Measurements from ENCODE around the gene EIF4H.
"Not testable (repeated sequence)": the region's sequence is repeated elsewhere in the genome, so short reads cannot be mapped to it uniquely, and the experiment has no call there.

- TF ChIP-seq, protein P1, sequence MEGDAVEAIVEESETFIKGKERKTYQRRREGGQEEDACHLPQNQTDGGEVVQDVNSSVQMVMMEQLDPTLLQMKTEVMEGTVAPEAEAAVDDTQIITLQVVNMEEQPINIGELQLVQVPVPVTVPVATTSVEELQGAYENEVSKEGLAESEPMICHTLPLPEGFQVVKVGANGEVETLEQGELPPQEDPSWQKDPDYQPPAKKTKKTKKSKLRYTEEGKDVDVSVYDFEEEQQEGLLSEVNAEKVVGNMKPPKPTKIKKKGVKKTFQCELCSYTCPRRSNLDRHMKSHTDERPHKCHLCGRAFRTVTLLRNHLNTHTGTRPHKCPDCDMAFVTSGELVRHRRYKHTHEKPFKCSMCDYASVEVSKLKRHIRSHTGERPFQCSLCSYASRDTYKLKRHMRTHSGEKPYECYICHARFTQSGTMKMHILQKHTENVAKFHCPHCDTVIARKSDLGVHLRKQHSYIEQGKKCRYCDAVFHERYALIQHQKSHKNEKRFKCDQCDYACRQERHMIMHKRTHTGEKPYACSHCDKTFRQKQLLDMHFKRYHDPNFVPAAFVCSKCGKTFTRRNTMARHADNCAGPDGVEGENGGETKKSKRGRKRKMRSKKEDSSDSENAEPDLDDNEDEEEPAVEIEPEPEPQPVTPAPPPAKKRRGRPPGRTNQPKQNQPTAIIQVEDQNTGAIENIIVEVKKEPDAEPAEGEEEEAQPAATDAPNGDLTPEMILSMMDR (IDR thresholded peaks at IDR 0.05) = not testable (repeated sequence)
- TF ChIP-seq POLR2A (IDR thresholded peaks at IDR 0.05) = not testable (repeated sequence)
Measured at GRCh38 chr7:74167324-74167723, 6.8 kb upstream of the EIF4H start.
